ENCODE measurements around the gene ADAM12. TPM values are rescaled to one million over a fixed set of nuclear protein-coding genes. Genes with fewer than 3 reads are reported as not detected.

The ADAM12 gene
- total and polyA plus RNA-seq, 2 experiments from 2014 or later: 0.13 to 0.87 TPM

GRCh38 chr10:126394948-126395347 is 6.7 kb upstream of the ADAM12 start (continued):
- no peak for TF ChIP-seq ZNF462 (CRISPR knock-in tag; IDR thresholded peaks at IDR 0.05)
- no peak for TF ChIP-seq JUNB (IDR thresholded peaks at IDR 0.05; ENCODE audit: unreplicated experiment)

GRCh38 chr10:126393076-126393475 is 4.8 kb upstream of the ADAM12 start:
- no peaks in the 10 kb centered on the region for H3K9me2 ChIP-seq (ENCODE audit: insufficient read depth)
- peaks cover 7% of the 10 kb centered on the region; the same call in 1 of the 2 replicates for H3K4me1 ChIP-seq (ENCODE audit: insufficient read depth)
- Mint-ChIP-seq H3K27ac (no peak overlapping the region), H3K4me3 (no peak overlapping the region), H3K9me3 (no peaks in the 10 kb centered on the region; the same call in 2 of the 3 replicates), H3K4me1 (peaks cover 7% of the 10 kb centered on the region), H3K27me3 (ENCODE audit: insufficient read depth, low read depth, poor library complexity) (peaks cover 23% of the 10 kb centered on the region), H3K36me3 (ENCODE audit: low read depth) (no peaks in the 10 kb centered on the region)
- H3K27ac ChIP-seq (ENCODE audit: low read depth): no peak overlapping the region
- DNase-seq (ENCODE audit: low spot score) (no peak), ATAC-seq (no peak)
- H3K27me3 ChIP-seq (ENCODE audit: insufficient read depth): peaks cover 29% of the 10 kb centered on the region
- no peak overlapping the region for H2AFZ ChIP-seq
- no peaks in the 10 kb centered on the region for H4K20me1 ChIP-seq (replicated peaks; ENCODE audit: insufficient read depth)
- no peak overlapping the region for H3K4me2 ChIP-seq
- no peak overlapping the region for H3K4me3 ChIP-seq
- H3F3A ChIP-seq (replicated peaks; ENCODE audit: low read depth): no peaks in the 10 kb centered on the region
- no peaks in the 10 kb centered on the region for H3K79me2 ChIP-seq (replicated peaks; ENCODE audit: insufficient read depth)
- H3K36me3 ChIP-seq (ENCODE audit: insufficient read depth): no peaks in the 10 kb centered on the region
- TF ChIP-seq ZNF331 (CRISPR knock-in tag; IDR thresholded peaks at IDR 0.05; ENCODE audit: low read depth): no peak
- no peak for TF ChIP-seq ZNF114 (CRISPR knock-in tag; IDR thresholded peaks at IDR 0.05)
- TF ChIP-seq JUNB (IDR thresholded peaks at IDR 0.05; ENCODE audit: unreplicated experiment): no peak
- no peak for TF ChIP-seq EZH2phosphoT487 (IDR thresholded peaks at IDR 0.05; ENCODE audit: unreplicated experiment)
- TF ChIP-seq STAT1 (IDR thresholded peaks at IDR 0.05; ENCODE audit: unreplicated experiment): no peak
- no peak for TF ChIP-seq CTCF (conservative IDR thresholded peaks at IDR 0.05; ENCODE audit: low read depth in 2 of 2)
- no peak for TF ChIP-seq CREB1 (CRISPR knock-in tag; IDR thresholded peaks at IDR 0.05; ENCODE audit: low read depth)
- no peak for TF ChIP-seq EZH2 (IDR thresholded peaks at IDR 0.05; ENCODE audit: low read depth, unreplicated experiment)
- no peak for TF ChIP-seq ETS1 (IDR thresholded peaks at IDR 0.05)
- no peak for TF ChIP-seq REST (IDR thresholded peaks at IDR 0.05; ENCODE audit: unreplicated experiment)
- no peak for TF ChIP-seq POLR2AphosphoS5 (IDR thresholded peaks at IDR 0.05; ENCODE audit: low read depth)
- TF ChIP-seq NANOG (IDR thresholded peaks at IDR 0.05; ENCODE audit: borderline replicate concordance): no peak
